ENCODE measurements around the gene SLC38A2. TPM values are rescaled to one million over a fixed set of nuclear protein-coding genes. Genes with fewer than 3 reads are reported as not detected.

SLC38A2 gene
- total RNA-seq, 1 donor from 2014 or later = 216 TPM

DNA sequence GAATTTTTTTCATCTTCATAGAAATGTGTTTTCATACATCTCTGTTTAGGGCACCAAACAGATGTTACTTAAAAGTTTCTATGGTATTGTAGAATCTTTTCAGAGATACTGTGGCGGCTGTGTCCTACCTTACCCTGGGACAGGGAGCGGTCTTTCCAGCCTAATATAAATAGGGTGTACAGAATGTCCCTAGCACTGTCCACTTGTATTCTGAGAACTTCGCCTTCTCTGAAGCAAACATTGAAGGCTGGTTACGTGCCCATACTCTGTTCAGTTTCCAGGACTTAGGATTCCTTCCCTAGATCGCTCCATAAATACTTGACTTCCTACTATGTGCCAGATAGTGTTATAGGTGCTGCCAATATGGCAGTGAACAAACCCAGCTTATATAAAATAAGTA, 24.3 kb upstream of the SLC38A2 start:
- no peak for DNase-seq (ENCODE audit: low spot score, unreplicated experiment)
- Mint-ChIP-seq H3K4me1 (ENCODE audit: low read depth) (no peaks in the 10 kb centered on the region), H3K36me3 (ENCODE audit: insufficient read depth) (peaks cover 14% of the 10 kb centered on the region), H3K9me3 (ENCODE audit: low read depth) (peaks cover 6% of the 10 kb centered on the region), H3K4me3 (ENCODE audit: low read depth) (no peak overlapping the region), H3K27ac (no peak overlapping the region), H3K27me3 (no peaks in the 10 kb centered on the region)
- TF ChIP-seq, protein P1, sequence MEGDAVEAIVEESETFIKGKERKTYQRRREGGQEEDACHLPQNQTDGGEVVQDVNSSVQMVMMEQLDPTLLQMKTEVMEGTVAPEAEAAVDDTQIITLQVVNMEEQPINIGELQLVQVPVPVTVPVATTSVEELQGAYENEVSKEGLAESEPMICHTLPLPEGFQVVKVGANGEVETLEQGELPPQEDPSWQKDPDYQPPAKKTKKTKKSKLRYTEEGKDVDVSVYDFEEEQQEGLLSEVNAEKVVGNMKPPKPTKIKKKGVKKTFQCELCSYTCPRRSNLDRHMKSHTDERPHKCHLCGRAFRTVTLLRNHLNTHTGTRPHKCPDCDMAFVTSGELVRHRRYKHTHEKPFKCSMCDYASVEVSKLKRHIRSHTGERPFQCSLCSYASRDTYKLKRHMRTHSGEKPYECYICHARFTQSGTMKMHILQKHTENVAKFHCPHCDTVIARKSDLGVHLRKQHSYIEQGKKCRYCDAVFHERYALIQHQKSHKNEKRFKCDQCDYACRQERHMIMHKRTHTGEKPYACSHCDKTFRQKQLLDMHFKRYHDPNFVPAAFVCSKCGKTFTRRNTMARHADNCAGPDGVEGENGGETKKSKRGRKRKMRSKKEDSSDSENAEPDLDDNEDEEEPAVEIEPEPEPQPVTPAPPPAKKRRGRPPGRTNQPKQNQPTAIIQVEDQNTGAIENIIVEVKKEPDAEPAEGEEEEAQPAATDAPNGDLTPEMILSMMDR (IDR thresholded peaks at IDR 0.05; ENCODE audit: unreplicated experiment) = no peak

DNA sequence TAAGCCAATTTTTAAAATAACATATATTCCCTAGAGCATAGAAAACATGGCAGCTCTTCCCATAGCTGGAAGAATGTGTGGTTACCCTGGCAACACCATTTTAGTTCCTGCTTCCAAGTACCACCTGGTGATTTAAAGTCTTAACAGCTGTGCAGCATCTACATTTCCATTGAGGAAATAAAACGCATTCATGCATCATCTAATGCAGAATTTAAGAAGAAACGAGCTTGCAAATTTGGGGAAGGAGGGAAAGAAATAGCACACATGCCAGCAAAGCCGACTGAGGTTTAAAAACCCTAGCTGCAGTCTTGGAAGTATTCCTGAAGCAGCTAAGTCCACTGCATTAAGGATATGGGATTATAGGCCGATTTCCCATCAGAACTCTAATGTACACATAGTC, 22.8 kb upstream of the SLC38A2 start:
- no peaks in the 10 kb centered on the region for H3K27me3 Mint-ChIP-seq

DNA sequence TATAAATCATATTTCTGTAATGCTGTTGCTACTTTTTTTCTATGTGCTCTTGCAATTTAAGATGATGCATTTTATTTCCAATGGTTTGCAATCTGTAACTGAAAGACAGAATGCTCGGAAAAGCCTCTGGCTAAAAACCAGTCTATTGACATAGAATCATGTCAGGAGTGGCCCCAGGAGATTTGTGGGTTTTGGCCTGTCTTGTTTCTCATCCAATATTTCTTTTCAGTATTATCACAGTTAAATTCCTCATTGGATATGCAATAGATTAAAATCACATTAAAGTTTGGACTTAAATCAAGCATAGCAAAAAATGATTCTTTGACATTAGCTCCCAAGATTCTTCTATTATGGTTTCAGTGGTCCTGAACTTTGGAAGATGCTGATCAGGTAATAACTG, 19.1 kb upstream of the SLC38A2 start:
- TF ChIP-seq, protein P1 (IDR thresholded peaks at IDR 0.05; ENCODE audit: unreplicated experiment) = no peak
- H3K4me1 Mint-ChIP-seq (ENCODE audit: low read depth) = peaks cover 5% of the 10 kb centered on the region
- H3K4me3 Mint-ChIP-seq (ENCODE audit: low read depth) = no peak overlapping the region
- no peak overlapping the region for H3K27ac Mint-ChIP-seq
- H3K9me3 Mint-ChIP-seq (ENCODE audit: low read depth) = no peaks in the 10 kb centered on the region
- H3K36me3 Mint-ChIP-seq (ENCODE audit: insufficient read depth) = peaks cover 6% of the 10 kb centered on the region
- no peak for DNase-seq (ENCODE audit: low spot score, unreplicated experiment)
- no peaks in the 10 kb centered on the region for H3K27me3 Mint-ChIP-seq

More for the DNA sequence above, 22.8 kb upstream of the SLC38A2 start:
- TF ChIP-seq, protein P1 (IDR thresholded peaks at IDR 0.05; ENCODE audit: unreplicated experiment) = no peak
- peaks cover 6% of the 10 kb centered on the region for H3K9me3 Mint-ChIP-seq (ENCODE audit: low read depth)
- no peak for DNase-seq (ENCODE audit: low spot score, unreplicated experiment)
- H3K4me3 Mint-ChIP-seq (ENCODE audit: low read depth) = no peak overlapping the region
- H3K36me3 Mint-ChIP-seq (ENCODE audit: insufficient read depth) = peaks cover 17% of the 10 kb centered on the region
- H3K4me1 Mint-ChIP-seq (ENCODE audit: low read depth) = no peaks in the 10 kb centered on the region
- H3K27ac Mint-ChIP-seq = no peak overlapping the region

- H3K27me3 Mint-ChIP-seq = no peaks in the 10 kb centered on the region
- H3K9me3 Mint-ChIP-seq (ENCODE audit: low read depth) = no peaks in the 10 kb centered on the region
- H3K4me1 Mint-ChIP-seq (ENCODE audit: low read depth) = peaks cover 5% of the 10 kb centered on the region
- no peak overlapping the region for H3K4me3 Mint-ChIP-seq (ENCODE audit: low read depth)
- H3K36me3 Mint-ChIP-seq (ENCODE audit: insufficient read depth) = peaks cover 4% of the 10 kb centered on the region
- TF ChIP-seq, protein P1 (IDR thresholded peaks at IDR 0.05; ENCODE audit: unreplicated experiment) = no peak
- DNase-seq (ENCODE audit: low spot score, unreplicated experiment) = no peak
- no peak overlapping the region for H3K27ac Mint-ChIP-seq
These were observed 18.3 kb upstream of the SLC38A2 start for GRCh38 chr12:46390881-46391280.

DNA sequence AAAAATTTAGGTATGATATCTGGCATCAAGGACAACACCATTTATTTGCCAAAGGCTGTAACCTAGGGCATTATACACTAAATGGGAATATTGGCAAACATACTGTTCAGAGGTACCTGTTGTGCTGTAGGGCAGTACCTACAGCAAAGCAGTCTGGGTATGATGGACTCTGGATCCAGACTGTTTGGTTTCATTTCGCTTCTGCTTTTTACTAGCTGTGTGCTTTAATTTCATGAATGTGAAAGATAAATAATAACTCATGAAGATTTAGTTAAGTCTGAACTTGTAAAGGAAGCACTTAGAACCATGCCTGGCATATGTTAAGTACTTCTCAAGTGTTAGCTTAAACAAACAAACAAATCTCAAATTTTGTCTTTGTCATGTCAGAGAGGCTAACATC, 17.7 kb upstream of the SLC38A2 start:
- no peak for DNase-seq (ENCODE audit: low spot score, unreplicated experiment)
- no peaks in the 10 kb centered on the region for H3K27me3 Mint-ChIP-seq

More for the DNA sequence above, 17.7 kb upstream of the SLC38A2 start:
- no peak overlapping the region for H3K4me3 Mint-ChIP-seq (ENCODE audit: low read depth)
- peaks cover 3% of the 10 kb centered on the region for H3K36me3 Mint-ChIP-seq (ENCODE audit: insufficient read depth)
- peaks cover 10% of the 10 kb centered on the region for H3K4me1 Mint-ChIP-seq (ENCODE audit: low read depth)
- no peaks in the 10 kb centered on the region for H3K9me3 Mint-ChIP-seq (ENCODE audit: low read depth)
- no peak overlapping the region for H3K27ac Mint-ChIP-seq
- TF ChIP-seq, protein P1 (IDR thresholded peaks at IDR 0.05; ENCODE audit: unreplicated experiment) = no peak

Data from progenitor cell of endocrine pancreas (in vitro differentiated cells).